Loucy (cell line): ENCODE results near the gene SNRNP200.

Source experiments
- H2AFZ ChIP-seq: fragments of 200-600 bp; sonication (generic); 2 replicates; pipeline ENCODE4 v1.6.0; 2016; ENCODE audit warnings: antibody characterized with exemption, mild to moderate bottlenecking, low read length, moderate library complexity
- H3F3A ChIP-seq: fragments of 200-600 bp; 2 replicates; pipeline ENCODE4 v1.6.0; 2016; ENCODE audit warnings: antibody characterized with exemption, low read depth, mild to moderate bottlenecking
- H3K27me3 ChIP-seq: fragments of 200-600 bp; sonication (generic); 2 replicates; pipeline ENCODE4 v1.6.1; 2014; ENCODE audit warnings: low read length, mild to moderate bottlenecking; ENCODE audit not compliant: insufficient read depth, poor library complexity, severe bottlenecking
- H3K36me3 ChIP-seq: fragments of 200-600 bp; sonication (generic); 2 replicates; pipeline ENCODE4 v1.6.1; 2016; ENCODE audit warnings: low read length; ENCODE audit not compliant: insufficient read depth
- H3K4me1 ChIP-seq: fragments of 200-600 bp; sonication (generic); 2 replicates; pipeline ENCODE4 v1.5.1; 2014; ENCODE audit warnings: low read length, mild to moderate bottlenecking; ENCODE audit not compliant: insufficient read depth, poor library complexity, severe bottlenecking
- H3K4me2 ChIP-seq: fragments of 200-600 bp; sonication (generic); 2 replicates; pipeline ENCODE4 v1.6.0; 2014; ENCODE audit warnings: antibody characterized with exemption, low read length, low read depth, mild to moderate bottlenecking; ENCODE audit not compliant: poor library complexity, severe bottlenecking
- H3K4me3 ChIP-seq: fragments of 200-600 bp; sonication (generic); 2 replicates; pipeline ENCODE4 v1.5.1; 2014; ENCODE audit warnings: low read length, mild to moderate bottlenecking, mixed read lengths; ENCODE audit not compliant: poor library complexity, severe bottlenecking
- H3K79me2 ChIP-seq: fragments of 200-600 bp; sonication (generic); 2 replicates; pipeline ENCODE4 v1.6.1; 2014; ENCODE audit warnings: low read length; ENCODE audit not compliant: insufficient read depth
- H3K9ac ChIP-seq: fragments of 200-600 bp; sonication (generic); 2 replicates; pipeline ENCODE4 v1.6.0; 2014; ENCODE audit warnings: mild to moderate bottlenecking, low read depth, low read length, moderate library complexity; ENCODE audit not compliant: poor library complexity, severe bottlenecking
- H3K9me2 ChIP-seq: fragments of 200-600 bp; sonication (generic); replicated peaks from 2 replicates; pipeline ENCODE4 v1.6.1; 2016; ENCODE audit warnings: low read depth, low read length, mixed read lengths
- H3K9me3 ChIP-seq: fragments of 200-600 bp; sonication (generic); 2 replicates; pipeline ENCODE4 v1.6.1; 2014; ENCODE audit warnings: mild to moderate bottlenecking, antibody characterized with exemption, low read length, low read depth; ENCODE audit not compliant: insufficient read depth
- H4K20me1 ChIP-seq: fragments of 200-600 bp; sonication (generic); 2 replicates; pipeline ENCODE4 v1.6.0; 2014; ENCODE audit warnings: antibody characterized with exemption, low read length, mild to moderate bottlenecking; ENCODE audit not compliant: insufficient read depth, poor library complexity, severe bottlenecking
- CTCF ChIP-seq: fragments of 200-600 bp; sonication (generic); conservative IDR thresholded peaks from 2 replicates; pipeline ENCODE4 v1.5.1; 2014; ENCODE audit warnings: mild to moderate bottlenecking, antibody characterized with exemption, low read length
- EZH2phosphoT487 ChIP-seq: fragments of 200-600 bp; IDR thresholded peaks from 2 replicates; pipeline ENCODE4 v1.6.1; 2018; ENCODE audit warnings: antibody characterized with exemption, mild to moderate bottlenecking, moderate library complexity, borderline replicate concordance

Gene SNRNP200

GRCh38 chr2:96264656-96265348 lies 40.5 kb downstream of the SNRNP200 start:
- Histone ChIP-seq H3K4me2 (peak overlapping the region; percentile 80), H3K36me3 (peaks cover 12% of the 10 kb centered on the region; the same call in 1 of the 2 replicates), H3K79me2 (peaks cover 86% of the 10 kb centered on the region), H3K9me2 (no peaks in the 10 kb centered on the region), H3K4me1 (peaks cover 43% of the 10 kb centered on the region), H4K20me1 (peaks cover 57% of the 10 kb centered on the region), H2AFZ (no peak overlapping the region), H3K4me3 (peak overlapping the region; percentile 94), H3K9me3 (no peaks in the 10 kb centered on the region), H3F3A (no peaks in the 10 kb centered on the region), H3K27me3 (no peaks in the 10 kb centered on the region), H3K9ac (peak overlapping the region; percentile 92)
- TF ChIP-seq EZH2phosphoT487 (no peak), CTCF (peak; percentile 71)

- Histone ChIP-seq H3K4me2 (peak overlapping the region; percentile 80), H3K4me1 (peaks cover 51% of the 10 kb centered on the region), H4K20me1 (peaks cover 57% of the 10 kb centered on the region), H3K9me3 (no peaks in the 10 kb centered on the region), H3K79me2 (peaks cover 93% of the 10 kb centered on the region), H3K9me2 (no peaks in the 10 kb centered on the region), H3F3A (no peaks in the 10 kb centered on the region), H3K4me3 (peak overlapping the region; percentile 94), H3K36me3 (peaks cover 11% of the 10 kb centered on the region; the same call in 1 of the 2 replicates), H2AFZ (no peak overlapping the region), H3K9ac (peak overlapping the region; percentile 92), H3K27me3 (no peaks in the 10 kb centered on the region)
- TF ChIP-seq CTCF (no peak), EZH2phosphoT487 (no peak)
Measured at GRCh38 chr2:96264086-96264485, 41.3 kb downstream of the SNRNP200 start.

GRCh38 chr2:96262306-96262705 lies 43.0 kb downstream of the SNRNP200 start:
- no peak for TF ChIP-seq EZH2phosphoT487
- no peak for TF ChIP-seq CTCF
- Histone ChIP-seq H3K9me3 (no peaks in the 10 kb centered on the region), H3K27me3 (no peaks in the 10 kb centered on the region), H3K79me2 (peaks cover 93% of the 10 kb centered on the region), H4K20me1 (peaks cover 42% of the 10 kb centered on the region), H2AFZ (no peak overlapping the region), H3K4me1 (peaks cover 53% of the 10 kb centered on the region), H3K4me3 (no peak overlapping the region), H3K36me3 (peaks cover 8% of the 10 kb centered on the region; the same call in 1 of the 2 replicates), H3F3A (no peaks in the 10 kb centered on the region), H3K9ac (peak overlapping the region; percentile 14), H3K4me2 (peak overlapping the region; percentile 80), H3K9me2 (no peaks in the 10 kb centered on the region)
